ENCODE data around the gene SHPK. TPM values are rescaled to one million over a fixed set of nuclear protein-coding genes. Genes with fewer than 3 reads are reported as not detected.

Gene SHPK
- polyA plus RNA-seq, 2 of the 4 experiments (the other 2 are of a cell fraction) = 10.7 to 11.2 TPM

DNA sequence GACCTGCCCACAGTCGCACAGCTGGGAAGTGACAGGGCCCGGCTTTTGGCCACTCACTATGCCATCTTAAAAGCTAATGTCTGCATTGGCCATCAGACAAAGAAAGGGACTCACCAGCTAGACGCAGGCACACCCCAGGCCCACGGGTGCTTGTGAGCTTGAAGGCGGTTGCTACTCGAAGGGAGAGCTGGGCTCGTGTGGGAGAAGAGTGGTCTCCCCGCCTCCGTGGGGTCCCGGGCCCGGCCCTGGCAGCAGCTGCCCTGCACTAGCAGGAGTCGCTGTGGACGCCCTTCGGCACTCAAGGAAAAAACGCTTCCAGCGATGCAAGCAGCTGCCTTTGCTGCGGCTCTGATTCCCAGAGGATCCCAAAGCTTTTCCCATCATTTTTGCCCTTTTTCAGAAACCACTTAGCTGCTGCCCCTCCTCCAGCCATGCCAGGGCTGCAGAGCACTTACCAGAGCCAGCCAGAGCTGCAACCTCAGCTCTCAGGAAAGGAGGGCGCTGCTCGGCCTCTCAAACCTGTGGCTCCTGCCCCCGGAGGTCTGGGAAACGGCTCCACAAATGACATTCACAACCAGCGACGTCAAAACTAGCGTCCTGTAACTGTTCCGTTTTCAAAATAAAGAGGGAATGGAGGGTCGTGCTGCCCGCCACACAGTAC is 39.1 kb downstream of the SHPK start (continued):
- TF ChIP-seq, protein P1, sequence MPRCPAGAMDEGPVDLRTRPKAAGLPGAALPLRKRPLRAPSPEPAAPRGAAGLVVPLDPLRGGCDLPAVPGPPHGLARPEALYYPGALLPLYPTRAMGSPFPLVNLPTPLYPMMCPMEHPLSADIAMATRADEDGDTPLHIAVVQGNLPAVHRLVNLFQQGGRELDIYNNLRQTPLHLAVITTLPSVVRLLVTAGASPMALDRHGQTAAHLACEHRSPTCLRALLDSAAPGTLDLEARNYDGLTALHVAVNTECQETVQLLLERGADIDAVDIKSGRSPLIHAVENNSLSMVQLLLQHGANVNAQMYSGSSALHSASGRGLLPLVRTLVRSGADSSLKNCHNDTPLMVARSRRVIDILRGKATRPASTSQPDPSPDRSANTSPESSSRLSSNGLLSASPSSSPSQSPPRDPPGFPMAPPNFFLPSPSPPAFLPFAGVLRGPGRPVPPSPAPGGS (IDR thresholded peaks at IDR 0.05) = no peak
- TF ChIP-seq, protein P2, sequence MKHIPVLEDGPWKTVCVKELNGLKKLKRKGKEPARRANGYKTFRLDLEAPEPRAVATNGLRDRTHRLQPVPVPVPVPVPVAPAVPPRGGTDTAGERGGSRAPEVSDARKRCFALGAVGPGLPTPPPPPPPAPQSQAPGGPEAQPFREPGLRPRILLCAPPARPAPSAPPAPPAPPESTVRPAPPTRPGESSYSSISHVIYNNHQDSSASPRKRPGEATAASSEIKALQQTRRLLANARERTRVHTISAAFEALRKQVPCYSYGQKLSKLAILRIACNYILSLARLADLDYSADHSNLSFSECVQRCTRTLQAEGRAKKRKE (CRISPR knock-in tag; IDR thresholded peaks at IDR 0.05; ENCODE audit: low read depth) = no peak
- TF ChIP-seq HOXB13 (CRISPR knock-in tag; IDR thresholded peaks at IDR 0.05; ENCODE audit: low read depth) (no peak), CBX2 (IDR thresholded peaks at IDR 0.05; ENCODE audit: borderline replicate concordance, low read depth) (no peak)

DNA sequence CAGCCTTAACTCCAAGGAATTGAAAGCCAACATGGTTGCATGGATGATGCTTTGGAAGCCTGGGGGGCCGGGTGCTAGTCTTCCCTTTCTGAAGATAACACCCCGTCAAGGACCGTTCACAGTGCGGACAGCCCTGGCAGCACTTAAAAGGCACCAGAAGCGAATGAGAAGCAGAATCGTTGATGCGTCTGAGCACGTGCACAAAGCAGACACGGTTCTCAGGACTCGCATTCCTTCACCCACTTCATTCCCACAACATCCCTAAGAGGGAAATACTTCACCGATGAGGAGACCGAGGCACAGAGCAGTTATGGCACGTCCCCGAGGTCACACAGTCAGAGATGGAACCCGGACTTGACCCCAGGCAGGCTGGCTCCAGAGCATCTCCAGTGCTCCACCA is 41.1 kb downstream of the SHPK start:
- no peak for DNase-seq (ENCODE audit: low read depth in 1 of 2, low spot score in 1 of 2)
- TF ChIP-seq CEBPB (IDR thresholded peaks at IDR 0.05) = no peak
- no peak for TF ChIP-seq RAD21 (conservative IDR thresholded peaks at IDR 0.05 in 1 of 2, IDR thresholded peaks at IDR 0.05 in 1 of 2)
- no peak for TF ChIP-seq ZNF302 (CRISPR knock-in tag; IDR thresholded peaks at IDR 0.05)
- POLR2A ChIA-PET = no interaction called here
- Histone ChIP-seq H3K4me1 (no peaks in the 10 kb centered on the region), H3K4me2 (no peak overlapping the region), H3K4me3 (no peak overlapping the region), H3K27ac (no peak overlapping the region), H3K9me3 (no peaks in the 10 kb centered on the region)
- CTCF ChIA-PET = no interaction called here
- ATAC-seq = no peak
- no peak for FAIRE-seq
- 90% methylated on average over 15 of the region's 15 CpGs for WGBS (ENCODE audit: missing lambda C conversion rate)

DNA sequence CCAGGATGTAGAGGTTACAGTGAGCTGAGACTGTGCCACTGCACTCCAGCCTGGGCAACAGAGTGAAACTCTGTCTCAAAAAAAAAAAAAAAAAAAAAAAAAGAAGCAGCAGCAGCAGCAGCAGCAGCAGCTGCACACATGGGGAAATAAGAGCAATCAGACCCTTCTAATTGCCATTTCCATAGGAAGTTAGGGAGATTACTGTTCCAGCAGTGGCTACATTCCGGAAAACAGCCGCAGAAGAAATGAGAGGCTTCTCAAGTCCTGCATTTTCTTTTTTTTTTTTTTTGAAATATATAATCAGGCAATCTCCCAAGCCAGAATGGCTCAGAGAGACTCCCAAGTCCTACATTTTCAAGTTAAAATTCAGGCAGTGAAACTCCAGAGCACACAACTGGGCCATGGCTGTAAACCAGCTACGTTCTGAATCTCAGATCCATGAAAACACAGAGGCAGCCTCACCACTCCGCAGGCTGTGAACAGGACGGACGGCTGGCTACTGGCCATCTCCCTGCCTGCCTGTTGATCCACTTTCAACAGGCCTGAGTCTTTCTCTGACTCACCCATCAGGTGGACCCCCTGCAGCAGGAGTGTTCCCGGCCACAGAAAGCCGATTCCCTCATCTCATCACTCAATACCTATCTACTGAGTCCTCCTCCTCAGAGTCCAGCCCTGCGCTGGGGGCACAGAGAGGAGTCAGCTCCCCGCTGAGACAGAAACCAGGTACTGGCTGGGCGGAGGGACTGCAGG is 41.8 kb downstream of the SHPK start:
- Histone ChIP-seq H3K4me3 (no peak overlapping the region), H3K9me3 (no peaks in the 10 kb centered on the region), H3K4me2 (no peak overlapping the region), H3K27ac (no peak overlapping the region), H3K4me1 (no peaks in the 10 kb centered on the region)
- no peak for ATAC-seq
- DNase-seq (ENCODE audit: low read depth in 1 of 2, low spot score in 1 of 2) = no peak
- TF ChIP-seq KDM5A (IDR thresholded peaks at IDR 0.05) (no peak), CEBPB (IDR thresholded peaks at IDR 0.05) (no peak), NFE2L2 (conservative IDR thresholded peaks at IDR 0.05; ENCODE audit: low read length) (no peak), MAZ (IDR thresholded peaks at IDR 0.05; ENCODE audit: borderline replicate concordance, low read depth, low read length) (no peak), CBX2 (IDR thresholded peaks at IDR 0.05; ENCODE audit: borderline replicate concordance, low read depth) (no peak), ESRRA (IDR thresholded peaks at IDR 0.05; ENCODE audit: borderline replicate concordance, low read length) (no peak), TFCP2L1 (CRISPR knock-in tag; IDR thresholded peaks at IDR 0.05) (no peak), ZC3H11A (IDR thresholded peaks at IDR 0.05) (no peak), POLR2A (IDR thresholded peaks at IDR 0.05; ENCODE audit: low read length) (no peak), FOXS1 (CRISPR knock-in tag; IDR thresholded peaks at IDR 0.05) (no peak), CHD2 (IDR thresholded peaks at IDR 0.05; ENCODE audit: low read length, partially characterized antibody) (no peak), EHMT2 (IDR thresholded peaks at IDR 0.05; ENCODE audit: low read depth) (no peak), HDAC2 (IDR thresholded peaks at IDR 0.05) (no peak), NR3C1 (IDR thresholded peaks at IDR 0.05) (no peak)
- TF ChIP-seq, protein P3, sequence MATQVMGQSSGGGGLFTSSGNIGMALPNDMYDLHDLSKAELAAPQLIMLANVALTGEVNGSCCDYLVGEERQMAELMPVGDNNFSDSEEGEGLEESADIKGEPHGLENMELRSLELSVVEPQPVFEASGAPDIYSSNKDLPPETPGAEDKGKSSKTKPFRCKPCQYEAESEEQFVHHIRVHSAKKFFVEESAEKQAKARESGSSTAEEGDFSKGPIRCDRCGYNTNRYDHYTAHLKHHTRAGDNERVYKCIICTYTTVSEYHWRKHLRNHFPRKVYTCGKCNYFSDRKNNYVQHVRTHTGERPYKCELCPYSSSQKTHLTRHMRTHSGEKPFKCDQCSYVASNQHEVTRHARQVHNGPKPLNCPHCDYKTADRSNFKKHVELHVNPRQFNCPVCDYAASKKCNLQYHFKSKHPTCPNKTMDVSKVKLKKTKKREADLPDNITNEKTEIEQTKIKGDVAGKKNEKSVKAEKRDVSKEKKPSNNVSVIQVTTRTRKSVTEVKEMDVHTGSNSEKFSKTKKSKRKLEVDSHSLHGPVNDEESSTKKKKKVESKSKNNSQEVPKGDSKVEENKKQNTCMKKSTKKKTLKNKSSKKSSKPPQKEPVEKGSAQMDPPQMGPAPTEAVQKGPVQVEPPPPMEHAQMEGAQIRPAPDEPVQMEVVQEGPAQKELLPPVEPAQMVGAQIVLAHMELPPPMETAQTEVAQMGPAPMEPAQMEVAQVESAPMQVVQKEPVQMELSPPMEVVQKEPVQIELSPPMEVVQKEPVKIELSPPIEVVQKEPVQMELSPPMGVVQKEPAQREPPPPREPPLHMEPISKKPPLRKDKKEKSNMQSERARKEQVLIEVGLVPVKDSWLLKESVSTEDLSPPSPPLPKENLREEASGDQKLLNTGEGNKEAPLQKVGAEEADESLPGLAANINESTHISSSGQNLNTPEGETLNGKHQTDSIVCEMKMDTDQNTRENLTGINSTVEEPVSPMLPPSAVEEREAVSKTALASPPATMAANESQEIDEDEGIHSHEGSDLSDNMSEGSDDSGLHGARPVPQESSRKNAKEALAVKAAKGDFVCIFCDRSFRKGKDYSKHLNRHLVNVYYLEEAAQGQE (IDR thresholded peaks at IDR 0.05) = no peak
- TF ChIP-seq, protein P4, sequence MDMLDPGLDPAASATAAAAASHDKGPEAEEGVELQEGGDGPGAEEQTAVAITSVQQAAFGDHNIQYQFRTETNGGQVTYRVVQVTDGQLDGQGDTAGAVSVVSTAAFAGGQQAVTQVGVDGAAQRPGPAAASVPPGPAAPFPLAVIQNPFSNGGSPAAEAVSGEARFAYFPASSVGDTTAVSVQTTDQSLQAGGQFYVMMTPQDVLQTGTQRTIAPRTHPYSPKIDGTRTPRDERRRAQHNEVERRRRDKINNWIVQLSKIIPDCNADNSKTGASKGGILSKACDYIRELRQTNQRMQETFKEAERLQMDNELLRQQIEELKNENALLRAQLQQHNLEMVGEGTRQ (IDR thresholded peaks at IDR 0.05) = no peak
- TF ChIP-seq, protein P5, sequence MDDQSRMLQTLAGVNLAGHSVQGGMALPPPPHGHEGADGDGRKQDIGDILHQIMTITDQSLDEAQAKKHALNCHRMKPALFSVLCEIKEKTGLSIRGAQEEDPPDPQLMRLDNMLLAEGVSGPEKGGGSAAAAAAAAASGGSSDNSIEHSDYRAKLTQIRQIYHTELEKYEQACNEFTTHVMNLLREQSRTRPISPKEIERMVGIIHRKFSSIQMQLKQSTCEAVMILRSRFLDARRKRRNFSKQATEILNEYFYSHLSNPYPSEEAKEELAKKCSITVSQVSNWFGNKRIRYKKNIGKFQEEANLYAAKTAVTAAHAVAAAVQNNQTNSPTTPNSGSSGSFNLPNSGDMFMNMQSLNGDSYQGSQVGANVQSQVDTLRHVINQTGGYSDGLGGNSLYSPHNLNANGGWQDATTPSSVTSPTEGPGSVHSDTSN (IDR thresholded peaks at IDR 0.05) = no peak
- TF ChIP-seq, protein P6, sequence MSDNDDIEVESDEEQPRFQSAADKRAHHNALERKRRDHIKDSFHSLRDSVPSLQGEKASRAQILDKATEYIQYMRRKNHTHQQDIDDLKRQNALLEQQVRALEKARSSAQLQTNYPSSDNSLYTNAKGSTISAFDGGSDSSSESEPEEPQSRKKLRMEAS (IDR thresholded peaks at IDR 0.05) = no peak
- POLR2A ChIA-PET = interaction anchor here (0.7 kb wide), 1 partner anchor 16 kb away, joined by 6 read pairs; no protein-coding TSS in a partner anchor
- 89% methylated on average over 10 of the region's 11 CpGs for WGBS (ENCODE audit: missing lambda C conversion rate)
- CTCF ChIA-PET = interaction anchor here (1.0 kb wide), 1 partner anchor 7 kb away, joined by 3 read pairs; no protein-coding TSS in a partner anchor
- no peak for FAIRE-seq

All from A549 (cell line).